MG63 (cell line): ENCODE measurements around the gene GABRD. TPM values are rescaled to one million over a fixed set of nuclear protein-coding genes. Genes with fewer than 3 reads are reported as not detected.

Experiments used
- DNase-seq: peaks from one replicate; pipeline ENCODE4 v3.0.0-alpha.2; 2020
- H3K27me3 ChIP-seq: fragments of 250-450 bp; sonication (Bioruptor Pico); 2 replicates; pipeline ENCODE4 v1.5.1; 2020; ENCODE audit warnings: mild to moderate bottlenecking, moderate library complexity
- H3K36me3 ChIP-seq: fragments of 250-450 bp; sonication (Bioruptor Pico); 2 replicates; pipeline ENCODE4 v1.5.1; 2020; ENCODE audit warnings: mild to moderate bottlenecking, moderate library complexity
- H3K4me3 ChIP-seq: fragments of 250-450 bp; sonication (Bioruptor Pico); 2 replicates; pipeline ENCODE4 v1.5.1; 2020; ENCODE audit warnings: mild to moderate bottlenecking, moderate library complexity
- H3K9me3 ChIP-seq: fragments of 250-450 bp; sonication (Bioruptor Pico); 2 replicates; pipeline ENCODE4 v1.5.1; 2020; ENCODE audit warnings: mild to moderate bottlenecking, moderate library complexity
- total RNA-seq: library from RNA; depleted of rRNA; stranded (reverse); fragments of >200 nt; shearing (Covaris generic); gene quantifications from 2 replicates; pipeline ENCODE4 v1.2.3, GENCODE V29; 2014; ENCODE audit warnings: low replicate concordance

The GABRD gene
- total RNA-seq, 1 experiment from 2014 or later: not detected

DNA sequence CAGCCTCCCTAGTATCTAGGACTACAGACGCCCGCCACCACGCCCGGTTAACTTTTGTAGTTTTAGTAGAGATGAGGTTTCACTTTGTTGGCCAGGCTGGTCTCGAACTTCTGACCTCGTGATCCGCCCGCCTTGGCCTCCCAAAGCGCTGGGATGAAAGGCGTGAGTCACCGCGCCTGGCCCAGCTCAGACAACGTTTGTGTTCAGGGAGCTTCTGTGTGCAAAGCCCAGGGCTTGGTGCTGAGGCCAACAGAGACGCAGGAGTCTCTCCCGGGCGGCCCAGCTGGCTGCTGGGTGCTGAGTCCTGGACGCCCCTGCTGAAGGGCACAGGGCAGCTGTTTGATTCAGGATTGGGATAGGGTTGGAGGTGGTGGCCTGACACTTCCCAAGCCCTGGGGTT is 34.1 kb downstream of the GABRD start:
- H3K27me3 ChIP-seq: peaks cover 10% of the 10 kb centered on the region
- DNase-seq: no peak
- H3K36me3 ChIP-seq: no peaks in the 10 kb centered on the region
- H3K4me3 ChIP-seq: no peak overlapping the region
- H3K9me3 ChIP-seq: no peaks in the 10 kb centered on the region

- no peak overlapping the region for H3K4me3 ChIP-seq
- DNase-seq: no peak
- no peaks in the 10 kb centered on the region for H3K36me3 ChIP-seq
- peaks cover 10% of the 10 kb centered on the region for H3K27me3 ChIP-seq
- no peaks in the 10 kb centered on the region for H3K9me3 ChIP-seq
These were observed 34.7 kb downstream of the GABRD start for GRCh38 chr1:2053784-2054376.

DNA sequence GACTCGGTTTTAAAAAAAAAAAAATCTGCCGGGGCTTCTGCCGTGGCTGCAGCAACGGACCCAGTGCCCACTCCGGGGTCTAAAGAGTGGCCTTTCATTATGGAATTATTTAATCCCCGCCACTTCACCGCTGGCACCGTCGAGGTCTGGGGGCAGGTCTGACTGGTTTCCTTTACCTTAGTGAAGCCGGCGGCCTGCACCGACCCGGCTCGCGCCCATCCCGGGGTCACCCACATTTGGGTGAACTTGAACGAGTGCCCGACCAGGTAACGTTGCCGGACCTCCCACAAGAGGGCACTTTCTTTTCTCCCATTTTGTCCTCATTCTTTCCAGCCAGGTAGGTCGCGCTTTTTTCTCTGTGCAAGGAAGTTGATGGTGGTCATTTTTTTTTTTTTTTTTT is 35.4 kb downstream of the GABRD start:
- H3K4me3 ChIP-seq: no peak overlapping the region
- no peak for DNase-seq
- H3K9me3 ChIP-seq: no peaks in the 10 kb centered on the region
- peaks cover 8% of the 10 kb centered on the region for H3K27me3 ChIP-seq
- no peaks in the 10 kb centered on the region for H3K36me3 ChIP-seq

- Histone ChIP-seq H3K27me3 (peaks cover under 1% of the 10 kb centered on the region), H3K4me3 (no peak overlapping the region), H3K36me3 (no peaks in the 10 kb centered on the region), H3K9me3 (no peaks in the 10 kb centered on the region)
- DNase-seq: no peak
These were observed 36.9 kb downstream of the GABRD start for GRCh38 chr1:2055911-2056575.

DNA sequence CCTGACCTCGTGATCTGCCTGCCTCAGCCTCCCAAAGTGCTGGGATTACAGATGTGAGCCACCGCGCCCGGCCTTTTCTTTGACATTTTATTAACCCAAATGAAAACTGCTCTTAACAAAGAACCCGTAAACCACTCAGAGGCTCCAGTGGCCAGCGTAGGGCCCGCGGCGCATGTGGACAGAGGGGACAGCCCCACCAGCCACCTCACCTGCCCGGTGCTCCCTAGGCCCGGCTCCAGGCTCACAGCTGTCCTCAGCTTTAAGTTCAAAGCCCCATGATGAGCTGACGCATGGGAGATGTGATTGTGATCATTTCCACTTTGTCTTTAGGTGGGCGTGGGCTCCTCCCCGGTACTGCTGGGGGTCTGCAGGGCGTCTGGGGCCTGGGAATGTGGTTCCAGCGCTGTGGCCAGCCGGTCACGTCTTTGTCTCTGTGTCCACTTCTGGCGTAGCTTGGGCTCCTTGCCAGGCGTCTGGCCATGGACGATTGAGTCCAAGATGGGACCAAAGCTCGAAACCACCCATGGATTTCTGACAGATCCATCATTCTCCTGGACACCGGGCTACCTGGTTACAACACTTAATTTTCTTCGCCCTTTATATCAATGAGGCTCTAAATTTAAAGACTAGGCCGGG is 37.9 kb downstream of the GABRD start:
- H3K36me3 ChIP-seq: no peaks in the 10 kb centered on the region
- no peaks in the 10 kb centered on the region for H3K9me3 ChIP-seq
- H3K4me3 ChIP-seq: no peak overlapping the region
- H3K27me3 ChIP-seq: no peaks in the 10 kb centered on the region
- DNase-seq: no peak

DNA sequence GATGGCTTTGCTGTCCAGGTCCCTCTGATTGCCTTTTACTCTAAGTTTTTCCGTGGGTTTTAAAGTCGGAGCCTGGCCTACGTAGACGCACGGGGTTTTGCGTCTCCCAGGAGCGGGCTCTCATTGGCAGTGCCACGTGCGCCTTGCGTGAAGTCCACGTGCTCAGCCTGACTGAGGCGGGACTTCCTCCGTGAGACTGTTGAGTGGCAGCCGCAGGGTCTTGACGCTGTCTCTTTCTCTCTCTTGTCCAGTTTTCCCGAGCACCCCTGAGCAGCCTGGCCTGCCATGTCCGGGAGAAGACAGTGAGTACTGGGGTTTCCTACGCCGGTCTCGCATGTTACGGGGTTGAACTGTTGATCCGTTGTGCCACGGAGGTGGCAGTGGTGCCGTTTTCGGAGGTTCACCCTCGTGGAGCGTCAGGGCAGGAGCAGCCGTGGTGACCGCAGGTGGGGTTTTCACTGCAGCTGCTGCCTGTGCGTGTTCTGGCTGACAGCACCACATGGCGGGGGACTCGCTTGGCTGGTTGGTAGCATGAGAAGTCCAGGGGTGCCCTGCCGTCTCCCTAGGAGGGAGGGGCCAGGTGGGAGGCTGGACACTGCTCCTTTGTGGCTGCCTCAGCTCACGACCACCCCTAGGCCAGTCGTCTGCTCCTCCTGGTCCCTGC is 40.3 kb downstream of the GABRD start:
- no peak for DNase-seq
- H3K36me3 ChIP-seq: no peaks in the 10 kb centered on the region
- H3K4me3 ChIP-seq: no peak overlapping the region
- peaks cover 3% of the 10 kb centered on the region for H3K9me3 ChIP-seq
- H3K27me3 ChIP-seq: peaks cover 2% of the 10 kb centered on the region; the same call in 1 of the 2 replicates

DNA sequence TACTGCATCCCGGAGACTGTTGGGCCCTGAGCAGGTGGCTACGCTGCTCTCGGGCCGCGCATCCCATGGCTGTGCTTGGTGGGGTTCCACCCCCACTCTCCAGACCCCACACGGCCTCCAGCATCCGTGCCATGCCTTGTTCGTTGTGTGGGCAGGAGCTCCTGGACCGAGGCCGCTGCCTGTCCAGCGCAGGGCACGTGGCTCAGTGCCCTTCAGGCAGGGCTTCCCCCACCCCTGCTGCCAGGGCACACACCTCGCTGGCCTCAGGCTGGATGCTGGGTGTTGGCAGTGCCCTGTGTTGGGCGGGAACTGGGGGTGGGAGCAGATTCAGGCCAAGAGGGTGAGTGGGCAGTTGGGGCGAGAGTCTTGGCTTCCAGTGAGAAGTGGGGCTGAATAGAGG is 40.9 kb downstream of the GABRD start:
- no peaks in the 10 kb centered on the region for H3K36me3 ChIP-seq
- peaks cover 10% of the 10 kb centered on the region for H3K9me3 ChIP-seq
- no peak for DNase-seq
- no peak overlapping the region for H3K4me3 ChIP-seq
- H3K27me3 ChIP-seq: peaks cover 4% of the 10 kb centered on the region; the same call in 1 of the 2 replicates

GRCh38 chr1:2060535-2060934 is 41.4 kb downstream of the GABRD start:
- no peak overlapping the region for H3K4me3 ChIP-seq
- H3K36me3 ChIP-seq: no peaks in the 10 kb centered on the region
- peaks cover 4% of the 10 kb centered on the region; the same call in 1 of the 2 replicates for H3K27me3 ChIP-seq
- H3K9me3 ChIP-seq: peaks cover 11% of the 10 kb centered on the region
- DNase-seq: no peak

DNA sequence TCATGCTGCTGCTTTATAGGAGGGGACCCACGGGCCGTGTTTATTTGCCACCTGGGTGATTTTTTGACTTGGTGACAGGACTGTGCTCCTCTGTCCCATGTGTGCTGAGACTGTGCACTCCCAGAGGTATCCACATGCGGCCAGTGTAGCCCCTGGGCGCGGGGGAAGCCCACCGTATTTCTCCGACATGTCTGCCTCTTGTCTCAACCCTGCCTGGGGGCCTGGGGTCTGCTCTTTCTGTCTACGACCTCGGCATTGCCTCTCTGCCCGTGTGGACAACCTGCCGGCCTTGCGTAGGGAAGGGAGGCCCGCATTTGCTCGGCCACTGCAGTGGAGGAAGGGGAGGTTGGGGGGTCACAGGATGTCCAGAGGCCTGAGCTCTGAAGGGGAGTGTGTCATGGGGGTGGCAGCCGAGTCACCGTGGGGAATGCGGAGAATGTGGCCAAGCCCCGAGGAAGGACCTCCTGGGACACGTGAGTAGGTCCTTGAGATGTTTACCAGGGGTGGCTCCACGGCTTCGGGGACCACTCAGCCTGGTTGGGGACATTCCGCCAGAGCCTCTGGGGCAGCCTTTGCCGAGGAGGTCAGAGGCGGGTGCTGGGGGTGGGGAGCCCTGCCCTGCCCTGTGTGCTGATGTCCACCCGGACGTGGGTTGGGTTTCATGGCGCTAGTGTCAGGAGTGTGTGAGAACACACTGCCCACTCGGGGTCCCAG is 42.1 kb downstream of the GABRD start:
- Histone ChIP-seq H3K36me3 (no peaks in the 10 kb centered on the region), H3K4me3 (no peak overlapping the region)
- no peak for DNase-seq

DNA sequence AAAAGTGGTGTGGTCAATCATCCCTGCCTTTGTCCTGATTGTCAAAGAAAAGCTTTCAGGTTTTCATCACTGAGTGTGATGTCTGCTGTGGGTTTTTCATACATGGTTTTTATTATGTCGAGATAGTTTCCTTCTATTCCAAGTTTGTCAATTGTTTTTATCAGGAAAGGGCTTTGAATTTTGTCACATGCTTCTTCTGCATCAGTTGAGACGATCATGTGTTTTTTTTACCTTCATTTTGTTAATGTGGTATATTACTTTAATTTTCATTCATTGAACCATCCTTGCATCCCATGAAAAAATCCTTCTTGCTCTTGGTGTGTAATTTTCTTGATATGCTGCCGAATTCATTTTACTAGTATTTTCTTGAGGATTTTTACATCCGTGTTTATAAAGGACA is 46.6 kb downstream of the GABRD start:
- H3K9me3 ChIP-seq: peaks cover 16% of the 10 kb centered on the region
- H3K4me3 ChIP-seq: no peak overlapping the region
- no peaks in the 10 kb centered on the region for H3K36me3 ChIP-seq
- no peak for DNase-seq
- H3K27me3 ChIP-seq: peaks cover 10% of the 10 kb centered on the region; the same call in 1 of the 2 replicates

More for the DNA sequence above, 42.1 kb downstream of the GABRD start:
- Histone ChIP-seq H3K9me3 (peaks cover 16% of the 10 kb centered on the region), H3K27me3 (peaks cover 10% of the 10 kb centered on the region; the same call in 1 of the 2 replicates)

GRCh38 chr1:2067393-2067792 is 48.2 kb downstream of the GABRD start:
- peaks cover 10% of the 10 kb centered on the region; the same call in 1 of the 2 replicates for H3K27me3 ChIP-seq
- no peak overlapping the region for H3K4me3 ChIP-seq
- no peaks in the 10 kb centered on the region for H3K36me3 ChIP-seq
- peaks cover 16% of the 10 kb centered on the region for H3K9me3 ChIP-seq
- DNase-seq: no peak

DNA sequence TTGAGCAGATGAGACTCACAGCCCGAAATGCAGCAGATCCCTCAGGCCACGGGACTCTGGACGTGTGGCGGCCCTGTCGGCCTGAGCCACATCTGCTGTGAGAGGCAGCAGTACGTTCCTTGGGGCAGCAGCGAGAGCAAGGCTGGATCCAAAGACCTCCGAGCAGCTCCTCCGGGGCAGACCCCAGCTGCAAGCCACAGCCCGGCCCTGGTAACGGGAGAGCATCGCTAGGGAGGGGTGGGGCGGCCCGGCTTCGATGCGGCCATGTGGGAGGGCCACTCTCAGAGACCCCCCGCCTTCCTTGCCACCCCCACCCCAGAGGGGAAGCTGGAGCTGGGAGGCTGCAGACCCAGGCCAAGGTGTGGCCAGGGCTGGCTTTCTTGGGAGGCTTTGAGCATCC is 48.8 kb downstream of the GABRD start:
- peaks cover 10% of the 10 kb centered on the region; the same call in 1 of the 2 replicates for H3K27me3 ChIP-seq

GRCh38 chr1:2068951-2069350 is 49.8 kb downstream of the GABRD start:
- H3K9me3 ChIP-seq: peaks cover 16% of the 10 kb centered on the region
- H3K4me3 ChIP-seq: no peak overlapping the region
- H3K27me3 ChIP-seq: peaks cover 13% of the 10 kb centered on the region; the same call in 1 of the 2 replicates
- DNase-seq: no peak
- no peaks in the 10 kb centered on the region for H3K36me3 ChIP-seq

More for the DNA sequence above, 48.8 kb downstream of the GABRD start:
- no peaks in the 10 kb centered on the region for H3K36me3 ChIP-seq
- H3K9me3 ChIP-seq: peaks cover 16% of the 10 kb centered on the region
- no peak overlapping the region for H3K4me3 ChIP-seq
- no peak for DNase-seq

DNA sequence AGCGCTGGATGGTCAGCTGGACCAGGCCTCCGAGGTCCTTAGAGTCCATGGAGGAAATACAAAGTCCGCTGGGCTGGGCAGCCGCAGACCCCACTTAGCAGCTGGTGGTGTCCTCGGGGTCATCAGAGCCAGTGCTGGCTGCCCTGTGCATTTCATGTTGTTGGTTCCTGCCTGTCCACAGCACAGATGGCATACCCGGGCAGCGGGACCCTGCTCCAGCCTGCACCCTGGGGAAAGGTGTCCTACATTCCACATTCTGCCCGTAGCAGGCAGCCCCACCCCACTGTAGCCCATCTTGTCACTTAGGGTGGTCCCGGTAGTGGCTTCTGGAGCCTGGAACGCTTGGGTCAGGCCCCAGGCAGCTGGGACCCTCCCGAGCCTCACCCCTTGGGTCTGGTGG is 50.9 kb downstream of the GABRD start:
- no peak for DNase-seq
- peaks cover 9% of the 10 kb centered on the region; the same call in 1 of the 2 replicates for H3K27me3 ChIP-seq
- H3K36me3 ChIP-seq: no peaks in the 10 kb centered on the region
- no peak overlapping the region for H3K4me3 ChIP-seq
- peaks cover 6% of the 10 kb centered on the region for H3K9me3 ChIP-seq

GRCh38 chr1:2070800-2071530 is 51.8 kb downstream of the GABRD start:
- DNase-seq: no peak
- no peaks in the 10 kb centered on the region for H3K36me3 ChIP-seq

More at GRCh38 chr1:2070800-2071530, 51.8 kb downstream of the GABRD start:
- Histone ChIP-seq H3K9me3 (peaks cover 1% of the 10 kb centered on the region), H3K27me3 (peaks cover 6% of the 10 kb centered on the region; the same call in 1 of the 2 replicates), H3K4me3 (no peak overlapping the region)
